ENCODE results near the gene STRA8.

The STRA8 gene

DNA sequence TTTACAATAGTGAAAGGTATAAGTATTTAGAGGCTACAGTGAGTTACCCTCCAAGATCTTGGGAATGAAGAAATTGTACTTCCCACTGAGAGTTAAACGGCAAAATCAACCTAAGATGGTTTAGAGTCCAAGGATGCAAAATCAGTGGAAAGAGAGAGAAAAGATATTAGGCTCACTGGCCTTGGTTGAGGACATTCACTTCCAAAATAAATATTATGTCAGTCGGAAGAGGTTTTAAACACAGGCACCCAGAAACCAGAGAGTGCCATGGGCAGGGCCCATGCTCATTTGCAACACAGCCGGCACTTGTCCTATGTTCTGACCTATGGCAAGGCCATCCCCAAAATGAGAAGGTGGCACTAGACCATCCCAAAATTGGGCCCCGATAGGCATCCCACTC, 18.5 kb upstream of the STRA8 start:
- no peak overlapping the region for H3K4me3 ChIP-seq (ENCODE audit: low read depth, low read length)
- no peak for DNase-seq (ENCODE audit: low read depth, low spot score)
- TF ChIP-seq, protein P1, sequence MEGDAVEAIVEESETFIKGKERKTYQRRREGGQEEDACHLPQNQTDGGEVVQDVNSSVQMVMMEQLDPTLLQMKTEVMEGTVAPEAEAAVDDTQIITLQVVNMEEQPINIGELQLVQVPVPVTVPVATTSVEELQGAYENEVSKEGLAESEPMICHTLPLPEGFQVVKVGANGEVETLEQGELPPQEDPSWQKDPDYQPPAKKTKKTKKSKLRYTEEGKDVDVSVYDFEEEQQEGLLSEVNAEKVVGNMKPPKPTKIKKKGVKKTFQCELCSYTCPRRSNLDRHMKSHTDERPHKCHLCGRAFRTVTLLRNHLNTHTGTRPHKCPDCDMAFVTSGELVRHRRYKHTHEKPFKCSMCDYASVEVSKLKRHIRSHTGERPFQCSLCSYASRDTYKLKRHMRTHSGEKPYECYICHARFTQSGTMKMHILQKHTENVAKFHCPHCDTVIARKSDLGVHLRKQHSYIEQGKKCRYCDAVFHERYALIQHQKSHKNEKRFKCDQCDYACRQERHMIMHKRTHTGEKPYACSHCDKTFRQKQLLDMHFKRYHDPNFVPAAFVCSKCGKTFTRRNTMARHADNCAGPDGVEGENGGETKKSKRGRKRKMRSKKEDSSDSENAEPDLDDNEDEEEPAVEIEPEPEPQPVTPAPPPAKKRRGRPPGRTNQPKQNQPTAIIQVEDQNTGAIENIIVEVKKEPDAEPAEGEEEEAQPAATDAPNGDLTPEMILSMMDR (IDR thresholded peaks at IDR 0.05; ENCODE audit: low read depth, low read length) = no peak
- in situ Hi-C loops (cut with HindIII; ENCODE audit: low sequenced_read_pairs) = no loop called here

DNA sequence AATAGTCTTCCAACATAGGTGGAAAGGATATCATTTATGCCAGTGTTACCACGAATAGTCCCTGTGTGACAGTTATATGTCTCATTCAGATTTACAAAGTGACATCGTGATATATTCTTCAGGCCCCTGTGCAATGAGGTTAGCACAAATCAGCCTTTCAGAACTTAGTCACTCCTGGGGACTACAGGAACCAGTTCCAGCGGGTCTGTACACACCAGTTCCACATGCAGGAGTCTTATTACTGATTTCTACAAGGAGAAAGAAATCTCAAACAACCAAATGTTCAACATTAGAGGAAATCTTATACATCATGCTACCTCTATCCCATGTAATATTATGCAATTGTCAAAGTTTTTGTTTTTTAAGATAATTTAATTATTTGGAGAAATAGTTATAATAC, 17.9 kb upstream of the STRA8 start:
- H3K4me3 ChIP-seq (ENCODE audit: low read depth, low read length) = no peak overlapping the region
- no peak for DNase-seq (ENCODE audit: low read depth, low spot score)
- TF ChIP-seq, protein P1 (IDR thresholded peaks at IDR 0.05; ENCODE audit: low read depth, low read length) = no peak
- in situ Hi-C loops (cut with HindIII; ENCODE audit: low sequenced_read_pairs) = no loop called here

DNA sequence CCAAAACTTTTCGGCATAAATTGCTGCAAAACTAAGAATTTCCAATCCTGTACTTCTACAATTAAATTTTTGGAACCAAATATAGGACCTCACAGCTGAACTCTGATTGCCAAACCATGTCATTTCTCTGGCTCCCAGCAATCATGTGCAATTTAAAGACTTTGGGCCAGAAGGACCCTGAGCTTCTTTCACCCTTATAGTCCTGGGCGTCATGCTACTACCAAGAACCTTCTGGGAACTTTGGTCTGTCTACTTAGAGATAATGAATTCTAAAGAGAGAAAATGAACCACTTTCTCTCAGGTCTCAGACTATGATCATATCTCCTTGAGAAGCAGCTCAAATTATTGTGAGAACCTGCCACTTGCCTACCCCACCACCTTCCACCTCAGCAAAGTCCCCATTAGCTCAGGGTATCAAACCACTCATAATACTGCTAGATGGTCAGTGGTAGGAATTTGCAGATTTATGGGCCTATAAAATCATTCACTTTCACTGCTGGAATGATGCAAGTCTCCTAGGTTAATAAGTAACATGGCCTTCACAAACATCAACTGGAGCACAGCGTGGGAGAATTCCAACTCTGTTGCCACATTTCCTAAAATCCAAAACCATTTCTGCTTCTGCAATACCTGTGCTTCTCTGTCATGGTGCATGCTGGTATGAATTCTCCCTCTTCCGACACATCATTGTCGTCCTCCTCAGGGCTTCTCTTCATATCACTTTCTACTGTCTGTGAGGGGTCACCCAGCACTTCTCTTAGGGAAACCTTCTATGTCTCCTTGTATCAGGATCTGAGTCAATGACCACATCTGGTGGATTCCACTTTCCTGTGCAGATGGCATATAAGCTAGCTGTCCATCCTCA, 15.8 kb upstream of the STRA8 start:
- no peak for DNase-seq (ENCODE audit: low read depth, low spot score)
- no peak overlapping the region for H3K4me3 ChIP-seq (ENCODE audit: low read depth, low read length)
- in situ Hi-C loops (cut with HindIII; ENCODE audit: low sequenced_read_pairs) = no loop called here
- TF ChIP-seq, protein P1 (IDR thresholded peaks at IDR 0.05; ENCODE audit: low read depth, low read length) = no peak

DNA sequence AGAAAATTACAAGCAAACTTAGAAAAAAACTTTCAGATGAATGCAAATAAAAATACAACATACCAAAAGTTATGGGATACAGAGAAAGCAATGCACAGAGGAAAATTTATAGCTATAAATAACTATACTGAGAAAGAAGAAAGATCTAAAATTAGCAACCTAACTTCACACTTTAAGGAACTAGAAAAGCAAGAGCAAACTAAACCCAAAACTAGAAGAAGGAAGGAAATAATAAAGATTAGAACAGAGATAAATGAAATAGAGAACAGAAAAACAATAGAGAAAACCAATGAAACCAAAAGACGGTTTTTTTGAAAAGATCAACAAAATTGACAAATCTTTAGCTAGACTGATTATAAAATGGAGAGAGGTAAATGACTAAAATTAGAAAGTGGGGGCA, 9.6 kb upstream of the STRA8 start:
- H3K4me3 ChIP-seq (ENCODE audit: low read depth, low read length) = no peak overlapping the region
- TF ChIP-seq, protein P1 (IDR thresholded peaks at IDR 0.05; ENCODE audit: low read depth, low read length) = no peak
- no peak for DNase-seq (ENCODE audit: low read depth, low spot score)
- in situ Hi-C loops (cut with HindIII; ENCODE audit: low sequenced_read_pairs) = no loop called here

DNA sequence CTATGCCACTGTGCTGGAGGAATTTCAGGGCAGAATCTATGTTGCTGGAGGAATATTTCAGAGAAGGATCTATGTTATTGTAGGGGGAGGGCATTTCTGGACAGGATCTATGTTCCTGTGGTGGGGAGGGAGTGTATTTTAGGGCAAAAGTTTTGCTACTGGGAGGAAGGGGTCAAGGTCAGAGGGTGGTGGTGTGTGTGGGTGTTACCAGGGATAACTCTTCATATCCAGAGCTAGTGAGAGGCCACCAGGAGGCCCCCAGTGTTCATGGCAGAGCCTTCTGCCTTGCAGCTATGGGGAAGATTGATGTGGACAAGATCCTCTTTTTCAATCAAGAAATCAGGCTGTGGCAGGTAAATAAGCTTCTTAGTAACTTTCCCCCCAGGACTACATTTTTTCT, 2.0 kb upstream of the STRA8 start:
- no peak overlapping the region for H3K4me3 ChIP-seq (ENCODE audit: low read depth, low read length)
- in situ Hi-C loops (cut with HindIII; ENCODE audit: low sequenced_read_pairs) = no loop called here
- TF ChIP-seq, protein P1 (IDR thresholded peaks at IDR 0.05; ENCODE audit: low read depth, low read length) = no peak
- no peak for DNase-seq (ENCODE audit: low read depth, low spot score)

DNA sequence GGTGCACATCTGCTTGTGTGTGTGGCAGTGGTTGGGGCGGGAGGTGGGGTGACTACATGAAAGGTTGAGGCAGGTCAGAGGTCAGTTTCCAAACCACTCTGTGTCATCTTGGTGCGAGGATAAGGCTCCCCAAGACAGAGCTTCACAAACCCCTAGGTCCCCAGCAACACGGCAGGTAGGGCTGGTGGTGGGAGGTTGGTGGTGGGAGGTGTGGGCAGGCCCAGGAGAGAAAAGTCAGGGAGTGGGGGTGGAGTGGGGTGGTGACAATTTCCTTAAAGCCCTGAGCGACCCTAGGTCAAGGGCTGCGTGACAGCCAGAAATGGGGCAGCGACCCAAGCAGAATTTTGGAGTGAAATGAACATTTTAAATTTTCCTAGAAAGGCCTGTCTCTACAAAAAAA, 1.6 kb upstream of the STRA8 start:
- H3K4me3 ChIP-seq (ENCODE audit: low read depth, low read length) = no peak overlapping the region
- DNase-seq (ENCODE audit: low read depth, low spot score) = no peak
- in situ Hi-C loops (cut with HindIII; ENCODE audit: low sequenced_read_pairs) = no loop called here
- TF ChIP-seq, protein P1 (IDR thresholded peaks at IDR 0.05; ENCODE audit: low read depth, low read length) = no peak

Measured in astrocyte of the spinal cord (primary cell).